ENCODE data around the gene EEPD1. TPM values are rescaled to one million over a fixed set of nuclear protein-coding genes. Genes with fewer than 3 reads are reported as not detected.
A peak's percentile ranks its signal among the peaks of the same experiment; 100 is the strongest.

Gene EEPD1
- total and polyA plus RNA-seq, 4 donors = 2.3 to 12.3 (median 7.1) TPM

- TF ChIP-seq ATF3 (IDR thresholded peaks at IDR 0.05) (no peak), RXRA (IDR thresholded peaks at IDR 0.05) (no peak), TAF1 (conservative IDR thresholded peaks at IDR 0.05) (no peak), SP1 (IDR thresholded peaks at IDR 0.05) (no peak), JUND (IDR thresholded peaks at IDR 0.05) (no peak), HNF4G (IDR thresholded peaks at IDR 0.05) (no peak), GABPA (IDR thresholded peaks at IDR 0.05 in 1 of 2, conservative IDR thresholded peaks at IDR 0.05 in 1 of 2) (no peak), HNF4A (conservative IDR thresholded peaks at IDR 0.05) (no peak), YY1 (IDR thresholded peaks at IDR 0.05) (no peak)
Measured at GRCh38 chr7:36180121-36180520, 27.1 kb downstream of the EEPD1 start (continued).

- Histone ChIP-seq H3K36me3 (ENCODE audit: control insufficient read depth in 4 of 4, insufficient read depth in 3 of 4, low read depth in 1 of 4, low read length in 3 of 4) (no peaks in the 10 kb centered on the region), H3K27ac (ENCODE audit: low read depth in 1 of 2, low read length in 2 of 2) (no peak overlapping the region), H3K4me1 (ENCODE audit: control insufficient read depth in 4 of 4, insufficient read depth in 4 of 4, low read length in 3 of 4) (peaks cover 0 to 3% (median 2%) of the 10 kb centered on the region in 4 donors), H3K27me3 (ENCODE audit: control insufficient read depth in 4 of 4, insufficient read depth in 4 of 4, low read length in 3 of 4) (no peaks in the 10 kb centered on the region), H3K4me3 (ENCODE audit: low read depth in 1 of 3, low read length in 3 of 3) (no peak overlapping the region), H3K9me3 (ENCODE audit: control insufficient read depth in 4 of 4, low read length in 3 of 4) (no peaks in the 10 kb centered on the region), H3K9ac (ENCODE audit: low read depth in 1 of 2, low read length in 2 of 2) (no peak overlapping the region)
- DNase-seq (ENCODE audit: low spot score) = no peak
- 88% methylated on average over 4 of the region's 4 CpGs for WGBS
- TF ChIP-seq RXRA (IDR thresholded peaks at IDR 0.05) (peak in 1 of 2 donors; percentile 36), EGR1 (IDR thresholded peaks at IDR 0.05; ENCODE audit: low read depth in 2 of 2) (no peak), FOXA1 (IDR thresholded peaks at IDR 0.05) (no peak), MAX (IDR thresholded peaks at IDR 0.05) (no peak)
Measured at GRCh38 chr7:36181668-36182067, 28.6 kb downstream of the EEPD1 start.

GRCh38 chr7:36182854-36183604 is 30.0 kb downstream of the EEPD1 start:
- peak in 1 of 2 donors; percentile 52 for TF ChIP-seq RXRA (IDR thresholded peaks at IDR 0.05)
- peak; percentile 49 to 58 for TF ChIP-seq HNF4A (conservative IDR thresholded peaks at IDR 0.05)
- peak in 1 of 2 donors; percentile 14 for TF ChIP-seq RAD21 (IDR thresholded peaks at IDR 0.05)
- no peak for TF ChIP-seq HNF4G (IDR thresholded peaks at IDR 0.05)
- TF ChIP-seq EGR1 (IDR thresholded peaks at IDR 0.05; ENCODE audit: low read depth in 2 of 2) = peak in 1 of 2 donors; percentile 16
- peaks cover 0 to 4% (median 3%) of the 10 kb centered on the region in 4 donors for H3K4me1 ChIP-seq (ENCODE audit: control insufficient read depth in 4 of 4, insufficient read depth in 4 of 4, low read length in 3 of 4)
- H3K9me3 ChIP-seq (ENCODE audit: control insufficient read depth in 4 of 4, low read length in 3 of 4) = no peaks in the 10 kb centered on the region
- no peak overlapping the region for H3K9ac ChIP-seq (ENCODE audit: low read depth in 1 of 2, low read length in 2 of 2)
- no peak overlapping the region for H3K27ac ChIP-seq (ENCODE audit: low read depth in 1 of 2, low read length in 2 of 2)
- no peaks in the 10 kb centered on the region for H3K36me3 ChIP-seq (ENCODE audit: control insufficient read depth in 4 of 4, insufficient read depth in 3 of 4, low read depth in 1 of 4, low read length in 3 of 4)
- H3K4me3 ChIP-seq (ENCODE audit: low read depth in 1 of 3, low read length in 3 of 3) = no peak overlapping the region
- no peak for DNase-seq (ENCODE audit: low spot score)
- 55% methylated on average over 13 of the region's 13 CpGs for WGBS
- no peaks in the 10 kb centered on the region for H3K27me3 ChIP-seq (ENCODE audit: control insufficient read depth in 4 of 4, insufficient read depth in 4 of 4, low read length in 3 of 4)

DNA sequence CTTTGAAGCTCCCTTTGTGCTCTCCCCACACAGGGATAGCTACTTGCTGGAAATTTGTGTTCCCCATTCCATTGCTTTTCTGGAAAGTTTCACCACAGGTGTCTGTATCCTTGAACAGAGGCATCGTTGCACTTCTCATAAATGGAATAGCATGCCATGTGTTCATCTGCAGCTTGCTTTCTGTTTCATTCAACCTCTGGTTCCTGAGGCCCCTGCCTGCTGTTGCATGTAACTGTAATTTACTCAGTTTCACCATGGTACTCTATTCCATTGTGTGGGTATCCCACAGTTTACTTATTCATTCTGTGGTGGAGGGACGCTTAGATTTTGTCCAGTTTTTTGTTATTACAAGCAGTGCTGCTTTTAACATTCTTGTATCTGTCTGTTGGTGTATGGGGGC is 32.0 kb downstream of the EEPD1 start:
- Histone ChIP-seq H3K27ac (ENCODE audit: low read depth in 1 of 2, low read length in 2 of 2) (no peak overlapping the region), H3K4me3 (ENCODE audit: low read depth in 1 of 3, low read length in 3 of 3) (no peak overlapping the region), H3K4me1 (ENCODE audit: control insufficient read depth in 4 of 4, insufficient read depth in 4 of 4, low read length in 3 of 4) (peaks cover 0 to 9% (median 6%) of the 10 kb centered on the region in 4 donors), H3K9ac (ENCODE audit: low read depth in 1 of 2, low read length in 2 of 2) (no peak overlapping the region), H3K36me3 (ENCODE audit: control insufficient read depth in 4 of 4, insufficient read depth in 3 of 4, low read depth in 1 of 4, low read length in 3 of 4) (no peaks in the 10 kb centered on the region), H3K27me3 (ENCODE audit: control insufficient read depth in 4 of 4, insufficient read depth in 4 of 4, low read length in 3 of 4) (no peaks in the 10 kb centered on the region), H3K9me3 (ENCODE audit: control insufficient read depth in 4 of 4, low read length in 3 of 4) (no peaks in the 10 kb centered on the region)
- DNase-seq (ENCODE audit: low spot score) = no peak
- 88% methylated on average over 2 of the region's 2 CpGs for WGBS
- TF ChIP-seq, protein P1, sequence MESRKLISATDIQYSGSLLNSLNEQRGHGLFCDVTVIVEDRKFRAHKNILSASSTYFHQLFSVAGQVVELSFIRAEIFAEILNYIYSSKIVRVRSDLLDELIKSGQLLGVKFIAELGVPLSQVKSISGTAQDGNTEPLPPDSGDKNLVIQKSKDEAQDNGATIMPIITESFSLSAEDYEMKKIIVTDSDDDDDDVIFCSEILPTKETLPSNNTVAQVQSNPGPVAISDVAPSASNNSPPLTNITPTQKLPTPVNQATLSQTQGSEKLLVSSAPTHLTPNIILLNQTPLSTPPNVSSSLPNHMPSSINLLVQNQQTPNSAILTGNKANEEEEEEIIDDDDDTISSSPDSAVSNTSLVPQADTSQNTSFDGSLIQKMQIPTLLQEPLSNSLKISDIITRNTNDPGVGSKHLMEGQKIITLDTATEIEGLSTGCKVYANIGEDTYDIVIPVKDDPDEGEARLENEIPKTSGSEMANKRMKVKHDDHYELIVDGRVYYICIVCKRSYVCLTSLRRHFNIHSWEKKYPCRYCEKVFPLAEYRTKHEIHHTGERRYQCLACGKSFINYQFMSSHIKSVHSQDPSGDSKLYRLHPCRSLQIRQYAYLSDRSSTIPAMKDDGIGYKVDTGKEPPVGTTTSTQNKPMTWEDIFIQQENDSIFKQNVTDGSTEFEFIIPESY (IDR thresholded peaks at IDR 0.05) = no peak
- TF ChIP-seq TAF1 (conservative IDR thresholded peaks at IDR 0.05) (no peak), FOXA2 (IDR thresholded peaks at IDR 0.05) (no peak), MAX (IDR thresholded peaks at IDR 0.05) (no peak), HNF4A (conservative IDR thresholded peaks at IDR 0.05) (no peak), ATF3 (IDR thresholded peaks at IDR 0.05) (no peak), GABPA (IDR thresholded peaks at IDR 0.05 in 1 of 2, conservative IDR thresholded peaks at IDR 0.05 in 1 of 2) (no peak), HNF4G (IDR thresholded peaks at IDR 0.05) (no peak), FOXA1 (IDR thresholded peaks at IDR 0.05) (no peak), SP1 (IDR thresholded peaks at IDR 0.05) (no peak)

Measured in liver (tissue), 9 donors.